NCI-H345 (cell line): ENCODE measurements around the gene SCGB1D2.
"Not testable (repeated sequence)": the region's sequence is repeated elsewhere in the genome, so short reads cannot be mapped to it uniquely, and the experiment has no call there.

Experiments
- DNase-seq: peaks from one replicate; lab custom pipeline; 2025; lab: John Stamatoyannopoulos, UW

The SCGB1D2 gene

GRCh38 chr11:62242021-62242420, at the start of gene SCGB1D2:
SCGB1D2 (plus strand) TSS chr11:62242239; CDS start chr11:62242308, 69 bp downstream.
- peak; percentile 99 for DNase-seq

- no peak for DNase-seq
Observed at GRCh38 chr11:62193952-62194351, 48.1 kb upstream of the SCGB1D2 start.

DNA sequence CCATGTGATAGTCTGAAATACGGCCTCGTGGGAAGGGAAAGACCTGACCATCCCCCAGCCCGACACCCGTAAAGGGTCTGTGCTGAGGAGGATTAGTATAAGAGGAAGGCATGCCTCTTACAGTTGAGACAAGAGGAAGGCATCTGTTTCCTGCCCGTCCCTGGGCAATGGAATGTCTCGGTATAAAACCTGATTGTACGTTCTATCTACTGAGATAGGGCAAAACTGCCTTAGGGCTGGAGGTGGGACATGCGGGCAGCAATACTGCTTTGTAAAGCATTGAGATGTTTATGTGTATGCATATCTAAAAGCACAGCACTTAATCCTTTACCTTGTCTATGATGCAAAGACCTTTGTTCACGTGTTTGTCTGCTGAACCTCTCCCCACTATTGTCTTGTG, 47.0 kb upstream of the SCGB1D2 start:
- not testable (repeated sequence) for DNase-seq

GRCh38 chr11:62195945-62196344, 46.1 kb upstream of the SCGB1D2 start:
- no peak for DNase-seq

GRCh38 chr11:62197400-62197799, 44.6 kb upstream of the SCGB1D2 start:
- not testable (repeated sequence) for DNase-seq

DNA sequence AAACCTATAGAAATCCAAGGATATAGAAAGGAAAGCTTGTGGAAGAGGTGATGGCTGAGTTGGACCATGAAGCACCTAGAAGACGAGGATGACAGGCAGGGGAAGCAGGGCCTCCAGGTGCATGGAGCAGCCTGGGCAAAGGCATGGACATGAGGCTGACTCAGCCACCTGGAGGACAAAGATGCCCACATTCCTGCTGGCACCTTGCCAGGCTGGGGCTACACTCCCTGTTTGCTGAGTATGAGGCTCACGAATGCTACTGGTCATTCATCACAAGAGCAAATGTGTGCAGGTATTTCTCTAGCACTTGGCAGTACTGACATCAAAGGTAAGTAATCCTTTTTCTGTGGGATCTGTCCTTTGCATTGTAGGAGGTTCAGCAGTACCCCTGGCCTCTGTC, 40.7 kb upstream of the SCGB1D2 start:
- DNase-seq, result peak; percentile 19

DNA sequence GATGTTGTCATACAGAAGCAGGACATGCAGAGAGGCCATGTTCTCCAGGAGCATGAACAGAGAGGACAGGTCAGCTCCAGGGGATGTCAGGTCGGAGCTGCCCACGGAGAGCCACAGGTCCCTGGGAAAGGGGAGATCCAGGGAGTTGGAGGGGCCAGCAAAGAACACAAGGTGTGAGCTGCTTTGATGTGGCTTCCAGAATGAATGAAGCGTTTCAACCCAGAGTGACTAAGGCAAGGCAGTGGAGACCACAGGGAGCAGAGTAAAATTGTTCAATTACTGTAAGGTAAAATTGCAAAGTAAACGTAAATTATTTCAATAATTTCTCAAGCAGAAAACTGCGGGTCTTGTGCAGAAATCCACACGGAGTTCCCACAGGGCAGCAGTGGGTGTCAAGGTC, 39.1 kb upstream of the SCGB1D2 start:
- no peak for DNase-seq

GRCh38 chr11:62204430-62204829, 37.6 kb upstream of the SCGB1D2 start:
- no peak for DNase-seq

DNA sequence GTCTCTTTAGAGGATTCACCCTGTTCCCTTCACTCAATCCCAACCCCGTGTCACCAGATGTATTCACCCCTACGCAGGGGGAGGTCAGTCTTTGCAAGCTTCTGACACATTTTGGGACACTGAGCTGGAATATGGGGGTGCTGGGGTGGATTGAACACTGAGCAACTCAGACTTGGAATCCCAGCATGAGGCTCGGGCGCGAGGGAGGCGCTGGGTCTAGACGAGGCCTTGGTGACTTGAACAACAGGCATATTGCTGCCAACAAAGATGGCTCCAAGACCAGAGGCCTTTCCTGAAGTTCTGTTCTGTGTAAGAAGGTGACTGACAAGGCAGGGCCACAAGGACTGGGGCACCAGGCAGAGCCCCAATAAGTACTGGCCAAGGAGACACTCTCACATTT, 36.6 kb upstream of the SCGB1D2 start:
- no peak for DNase-seq

DNA sequence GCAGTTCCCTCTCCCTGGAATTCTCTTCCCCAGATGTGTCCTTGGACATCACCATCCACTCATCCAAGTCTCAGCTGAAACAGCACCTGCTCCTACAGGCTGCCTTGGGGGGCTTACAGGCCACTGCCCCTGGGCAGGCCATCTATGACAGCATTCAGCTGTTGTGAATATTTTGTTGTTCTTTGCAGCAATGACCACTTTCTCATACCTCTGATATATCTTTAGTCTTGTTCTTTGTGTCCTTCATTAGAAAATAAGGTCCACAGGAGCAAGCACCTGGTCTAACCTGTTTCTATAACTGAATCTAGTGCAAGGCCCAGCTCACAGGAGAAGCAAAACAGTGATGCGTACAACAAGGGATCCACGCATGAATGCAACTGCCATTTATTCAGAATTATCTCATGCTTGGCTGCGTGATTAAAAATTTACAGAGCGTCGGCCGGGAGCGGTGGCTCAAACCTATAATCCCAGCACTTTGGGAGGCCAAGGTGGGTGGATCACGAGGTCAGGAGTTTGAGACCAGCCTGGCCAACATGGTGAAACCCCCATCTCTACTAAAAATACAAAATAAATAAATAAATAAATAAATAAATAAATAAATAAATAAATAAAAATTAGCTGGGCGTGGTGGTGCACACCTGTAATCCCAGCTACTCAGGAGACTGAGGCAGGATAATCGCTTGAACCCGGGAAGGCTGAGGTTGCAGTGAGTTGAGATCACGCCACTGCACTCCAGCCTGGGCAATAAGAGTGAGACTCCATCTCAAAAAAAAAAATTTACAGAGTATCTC, 35.6 kb upstream of the SCGB1D2 start:
- not testable (repeated sequence) for DNase-seq

GRCh38 chr11:62208785-62209144, 33.3 kb upstream of the SCGB1D2 start:
- DNase-seq, result no peak

GRCh38 chr11:62217191-62217748, 24.8 kb upstream of the SCGB1D2 start:
- DNase-seq, result peak; percentile 34

GRCh38 chr11:62221498-62221897, 20.5 kb upstream of the SCGB1D2 start:
- no peak for DNase-seq

DNA sequence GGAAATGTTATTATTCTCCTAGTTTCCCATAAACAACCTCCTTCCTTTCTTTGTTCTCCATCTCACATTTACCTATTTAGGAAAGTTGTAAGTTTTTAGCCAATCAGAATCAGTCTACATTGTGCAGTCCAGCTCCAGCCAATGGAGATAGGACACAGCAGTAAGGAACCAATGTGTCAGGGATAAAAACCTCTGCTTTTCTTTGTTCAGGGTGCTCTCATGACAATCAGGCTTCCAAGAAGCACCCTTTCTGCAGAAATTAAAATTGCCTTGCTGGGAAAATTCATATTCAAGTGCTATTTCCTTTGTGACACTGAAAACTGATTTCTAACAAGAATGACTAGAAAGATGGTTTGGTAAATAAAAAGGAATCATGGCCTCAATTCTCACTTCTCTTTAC, 18.9 kb upstream of the SCGB1D2 start:
- DNase-seq, result no peak

DNA sequence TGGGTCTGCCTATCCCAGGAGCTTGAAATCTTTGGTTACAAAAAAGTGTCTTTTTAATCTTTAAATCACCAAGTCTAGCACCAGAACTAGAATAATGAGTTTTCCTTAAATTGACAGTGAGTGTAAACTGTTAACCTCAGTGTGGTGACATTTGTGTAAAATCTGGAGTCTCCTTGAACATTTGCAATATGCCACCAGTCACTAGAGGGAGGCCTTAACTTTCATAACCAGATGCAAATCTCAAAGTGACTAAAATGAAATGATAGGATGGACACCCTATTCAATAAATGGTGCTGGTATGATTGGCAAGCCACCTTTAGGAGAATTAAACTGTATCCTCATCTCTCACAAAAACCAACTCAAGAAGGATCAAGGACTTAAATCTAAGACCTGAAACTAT, 8.3 kb upstream of the SCGB1D2 start:
- peak; percentile 4 for DNase-seq

GRCh38 chr11:62236187-62236586, 5.9 kb upstream of the SCGB1D2 start:
- DNase-seq, result no peak

DNA sequence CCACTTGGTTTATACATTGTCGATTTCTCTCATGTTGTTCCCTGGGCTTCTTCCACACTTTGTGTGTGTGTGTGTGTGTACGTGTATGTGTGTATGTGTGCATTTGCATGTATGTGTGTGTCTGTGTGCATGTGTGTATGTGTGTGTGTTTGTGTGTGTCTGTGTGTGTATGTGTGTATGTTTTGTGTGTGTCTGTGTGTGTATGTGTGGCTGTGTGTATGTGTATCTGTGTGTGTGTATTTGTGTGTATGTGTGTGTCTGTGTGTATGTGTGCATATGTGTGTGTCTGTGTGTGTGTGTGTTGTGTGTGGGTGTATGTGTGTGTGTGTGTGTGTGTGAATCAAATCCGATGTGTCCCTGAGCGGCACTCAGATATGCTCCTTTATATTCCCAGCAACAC, 4.5 kb upstream of the SCGB1D2 start:
- no peak for DNase-seq

GRCh38 chr11:62238151-62238550, 3.9 kb upstream of the SCGB1D2 start:
- no peak for DNase-seq

GRCh38 chr11:62241095-62241494, 944 bp upstream of the SCGB1D2 start:
- DNase-seq, result peak; percentile 54

- DNase-seq, result no peak
Observed at GRCh38 chr11:62245271-62245753, 3.3 kb downstream of the SCGB1D2 start.

- DNase-seq, result no peak
Observed at GRCh38 chr11:62251698-62252097, 9.7 kb downstream of the SCGB1D2 start.

DNA sequence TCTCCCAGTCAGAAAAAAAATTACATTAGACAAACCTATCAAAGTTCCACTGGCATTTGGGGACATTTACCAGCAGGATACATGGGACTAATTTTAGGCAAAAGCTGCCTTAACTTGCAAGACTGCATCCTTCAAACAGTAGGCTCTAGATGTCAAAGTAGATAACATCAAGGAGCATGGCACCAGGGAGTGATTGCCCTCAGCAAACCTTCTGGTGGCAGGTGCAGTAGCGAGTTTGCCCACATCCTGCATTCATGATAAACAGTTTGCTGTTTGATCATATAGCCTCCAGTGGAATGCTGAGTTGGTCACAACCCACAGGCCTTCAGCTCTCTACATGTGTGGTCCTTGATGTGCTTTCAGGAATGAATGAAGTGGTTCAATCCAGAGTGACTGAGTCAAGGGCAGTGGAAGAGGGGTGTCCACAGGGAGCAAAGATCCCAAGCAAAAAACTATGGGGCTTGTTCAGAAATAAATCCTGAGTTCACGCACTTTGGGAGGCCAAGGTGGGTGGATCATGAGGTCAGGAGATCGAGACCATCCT, 12.0 kb downstream of the SCGB1D2 start:
- DNase-seq, result no peak

DNA sequence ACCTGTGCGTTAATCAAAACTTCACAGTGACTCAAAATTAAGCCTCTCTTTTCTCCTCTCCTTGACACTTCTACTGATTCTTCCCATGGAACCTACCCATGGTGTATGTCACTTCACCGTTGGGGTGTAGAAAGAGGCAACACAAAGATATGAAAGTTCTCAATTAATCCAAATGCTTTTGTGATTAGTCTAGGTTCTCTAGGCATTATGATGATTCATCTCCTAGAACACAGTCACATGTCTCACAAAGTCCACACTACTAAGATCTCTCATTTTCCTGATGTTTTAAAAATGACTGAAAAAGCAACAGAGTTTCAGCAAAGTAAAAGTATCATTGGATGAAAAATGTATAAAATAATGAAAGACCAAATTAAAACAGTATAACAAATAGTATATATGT, 14.2 kb downstream of the SCGB1D2 start:
- DNase-seq, result no peak
